ENCODE results near the gene PAPSS1.

DNA sequence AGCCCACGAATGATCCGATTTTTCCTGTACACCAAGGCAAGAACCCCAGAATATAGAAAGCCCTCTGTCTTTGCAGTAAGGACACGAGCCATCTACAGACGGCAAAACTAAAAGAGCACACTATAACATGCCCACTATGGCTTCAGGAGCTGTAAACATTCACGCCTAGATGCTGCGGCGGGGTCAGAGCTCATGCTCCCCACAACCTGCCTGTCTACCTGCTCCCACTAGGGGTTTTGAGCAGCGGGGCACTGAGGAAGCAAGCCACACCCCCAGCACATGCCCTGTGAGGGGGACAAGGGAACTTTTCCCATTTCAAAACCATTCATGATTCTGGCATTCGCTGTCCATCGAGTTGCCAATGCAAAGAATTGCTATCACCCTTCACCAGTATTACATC is 144.8 kb downstream of the PAPSS1 start:
- no peak for TF ChIP-seq POLR2AphosphoS5 (IDR thresholded peaks at IDR 0.05; ENCODE audit: low read depth, low read length)
- TF ChIP-seq EZH2phosphoT487 (IDR thresholded peaks at IDR 0.05; ENCODE audit: borderline replicate concordance) = no peak
- TF ChIP-seq, protein P1, sequence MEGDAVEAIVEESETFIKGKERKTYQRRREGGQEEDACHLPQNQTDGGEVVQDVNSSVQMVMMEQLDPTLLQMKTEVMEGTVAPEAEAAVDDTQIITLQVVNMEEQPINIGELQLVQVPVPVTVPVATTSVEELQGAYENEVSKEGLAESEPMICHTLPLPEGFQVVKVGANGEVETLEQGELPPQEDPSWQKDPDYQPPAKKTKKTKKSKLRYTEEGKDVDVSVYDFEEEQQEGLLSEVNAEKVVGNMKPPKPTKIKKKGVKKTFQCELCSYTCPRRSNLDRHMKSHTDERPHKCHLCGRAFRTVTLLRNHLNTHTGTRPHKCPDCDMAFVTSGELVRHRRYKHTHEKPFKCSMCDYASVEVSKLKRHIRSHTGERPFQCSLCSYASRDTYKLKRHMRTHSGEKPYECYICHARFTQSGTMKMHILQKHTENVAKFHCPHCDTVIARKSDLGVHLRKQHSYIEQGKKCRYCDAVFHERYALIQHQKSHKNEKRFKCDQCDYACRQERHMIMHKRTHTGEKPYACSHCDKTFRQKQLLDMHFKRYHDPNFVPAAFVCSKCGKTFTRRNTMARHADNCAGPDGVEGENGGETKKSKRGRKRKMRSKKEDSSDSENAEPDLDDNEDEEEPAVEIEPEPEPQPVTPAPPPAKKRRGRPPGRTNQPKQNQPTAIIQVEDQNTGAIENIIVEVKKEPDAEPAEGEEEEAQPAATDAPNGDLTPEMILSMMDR (IDR thresholded peaks at IDR 0.05 in 2 of 3, conservative IDR thresholded peaks at IDR 0.05 in 1 of 3; ENCODE audit: borderline replicate concordance in 1 of 3, insufficient read depth in 1 of 3, low read depth in 2 of 3, low read length in 2 of 3) = no peak
- no peak for TF ChIP-seq ZBTB33 (IDR thresholded peaks at IDR 0.05; ENCODE audit: extremely low read depth, insufficient replicate concordance, low read length)
- TF ChIP-seq MAX (IDR thresholded peaks at IDR 0.05) = no peak

Measured in HCT116 (cell line).